GM20431 (cell line): ENCODE results near the gene JAKMIP1.

Experiments used
- in situ Hi-C: fragments of 300-500 bp; cut with MseI, MboI; formaldehyde crosslinking; loops from one replicate; pipeline ENCODE4 v1.15.0; 2020; ENCODE audit warnings: low sequenced_read_pairs; ENCODE audit not compliant: unreplicated experiment

The JAKMIP1 gene

DNA sequence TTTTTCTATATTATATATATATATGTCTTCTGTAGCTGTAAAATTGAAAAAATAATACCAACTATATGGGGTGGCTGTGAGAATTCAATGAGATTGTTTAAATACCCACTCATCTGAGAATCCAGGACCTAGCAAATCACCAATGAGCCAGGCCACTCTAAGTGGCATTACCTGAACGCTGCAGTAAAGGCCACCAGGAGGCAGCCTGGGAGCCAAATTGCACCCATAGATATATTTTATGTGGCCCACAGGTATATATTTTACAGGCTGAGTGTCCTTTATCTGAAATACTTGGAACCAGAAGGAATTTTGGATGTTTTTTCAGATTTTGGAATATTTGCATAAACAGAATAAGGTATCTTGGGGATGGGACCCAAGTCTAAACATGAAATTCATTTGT, 124.0 kb downstream of the JAKMIP1 start:
- in situ Hi-C loops: no loop called here

DNA sequence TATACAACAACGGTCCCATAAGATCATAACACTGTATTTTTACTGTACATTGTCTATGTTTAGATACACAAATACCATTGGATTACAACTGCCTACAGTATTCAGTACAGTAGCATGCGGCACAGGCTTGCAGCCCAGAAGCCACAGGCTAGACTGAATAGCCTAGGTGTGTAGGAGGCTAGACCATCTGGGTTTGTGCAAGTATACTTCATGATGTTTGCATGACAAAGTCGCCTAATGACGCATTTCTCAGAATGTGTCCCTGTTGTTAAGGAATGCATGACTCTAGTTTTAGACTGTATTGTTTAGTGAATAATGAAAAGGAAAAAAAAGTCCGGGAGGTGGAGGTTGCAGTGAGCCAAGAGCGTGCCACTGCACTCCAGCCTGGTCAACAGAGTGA, 125.6 kb downstream of the JAKMIP1 start:
- in situ Hi-C loops: no loop called here

DNA sequence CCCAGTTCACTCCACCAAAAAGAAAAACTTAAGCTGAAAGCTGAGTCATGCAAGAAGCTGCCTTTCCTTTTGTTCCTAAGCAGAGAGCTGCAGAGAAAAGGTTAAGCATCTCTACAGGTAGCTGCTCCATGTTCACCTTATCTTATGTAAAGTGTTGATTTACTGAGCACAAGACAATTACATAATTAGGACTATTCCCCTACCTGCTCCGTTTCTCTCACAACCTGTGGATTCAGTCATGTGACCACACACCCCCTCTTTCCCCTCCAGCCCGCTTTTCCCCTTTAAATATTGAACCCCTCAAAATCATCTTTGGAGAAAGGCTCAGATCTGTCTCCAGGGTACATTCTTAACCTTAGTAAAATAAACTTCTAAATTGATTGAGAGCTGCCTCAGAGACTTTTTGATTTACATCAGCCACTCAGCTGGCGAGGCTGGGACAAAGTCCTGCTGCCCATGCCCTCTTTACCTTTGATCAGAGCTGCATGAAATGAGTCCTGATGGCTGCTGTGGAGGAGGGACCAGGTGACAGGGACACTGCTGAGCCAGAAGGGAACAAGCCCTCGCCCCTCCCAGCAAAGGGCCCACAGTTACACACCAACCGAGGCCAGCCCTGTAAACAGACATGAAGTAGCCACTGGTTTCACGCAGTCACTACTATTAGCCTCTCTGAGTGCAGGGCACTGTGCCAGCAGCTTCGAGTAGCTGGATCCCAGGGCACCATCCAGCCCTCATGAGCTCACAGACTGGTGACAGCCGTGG, 128.2 kb downstream of the JAKMIP1 start:
- in situ Hi-C loops: no loop called here

DNA sequence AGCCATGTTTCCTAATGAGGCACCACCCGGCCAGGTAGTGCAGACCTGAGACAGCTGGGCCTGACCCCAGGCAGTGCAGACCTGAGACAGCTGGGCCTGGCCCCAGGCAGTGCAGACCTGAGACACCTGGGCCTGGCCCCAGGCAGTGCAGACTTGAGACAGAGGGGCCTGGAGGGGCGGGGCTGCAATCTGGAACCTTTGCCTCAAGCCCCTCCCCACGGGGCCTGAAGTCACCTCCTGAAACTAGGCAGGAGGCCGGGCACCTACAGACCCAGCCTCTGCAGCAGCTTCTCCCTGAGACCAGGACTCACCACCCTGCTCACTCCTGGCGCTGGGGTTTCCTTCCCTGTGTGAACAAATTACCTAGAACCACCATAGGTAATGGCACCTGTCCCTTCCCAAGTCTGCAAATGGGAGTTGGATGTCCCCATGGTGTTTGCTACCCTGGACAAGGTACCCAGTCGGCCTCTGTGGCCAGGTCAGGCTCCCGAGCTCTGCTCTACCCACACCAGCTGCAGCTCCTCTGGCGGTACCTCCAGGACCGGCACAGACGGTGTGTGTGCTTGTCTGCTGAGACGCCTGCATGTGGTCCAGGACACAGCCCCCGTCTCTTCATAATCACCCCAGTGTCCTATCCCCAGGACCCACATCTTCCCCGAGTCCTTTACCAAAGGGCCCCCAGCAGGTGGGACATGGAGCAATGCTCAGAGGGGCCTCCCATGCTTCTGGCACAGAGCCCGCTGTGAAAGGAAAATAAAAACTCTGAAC, 129.0 kb downstream of the JAKMIP1 start:
- in situ Hi-C loops: no loop called here

DNA sequence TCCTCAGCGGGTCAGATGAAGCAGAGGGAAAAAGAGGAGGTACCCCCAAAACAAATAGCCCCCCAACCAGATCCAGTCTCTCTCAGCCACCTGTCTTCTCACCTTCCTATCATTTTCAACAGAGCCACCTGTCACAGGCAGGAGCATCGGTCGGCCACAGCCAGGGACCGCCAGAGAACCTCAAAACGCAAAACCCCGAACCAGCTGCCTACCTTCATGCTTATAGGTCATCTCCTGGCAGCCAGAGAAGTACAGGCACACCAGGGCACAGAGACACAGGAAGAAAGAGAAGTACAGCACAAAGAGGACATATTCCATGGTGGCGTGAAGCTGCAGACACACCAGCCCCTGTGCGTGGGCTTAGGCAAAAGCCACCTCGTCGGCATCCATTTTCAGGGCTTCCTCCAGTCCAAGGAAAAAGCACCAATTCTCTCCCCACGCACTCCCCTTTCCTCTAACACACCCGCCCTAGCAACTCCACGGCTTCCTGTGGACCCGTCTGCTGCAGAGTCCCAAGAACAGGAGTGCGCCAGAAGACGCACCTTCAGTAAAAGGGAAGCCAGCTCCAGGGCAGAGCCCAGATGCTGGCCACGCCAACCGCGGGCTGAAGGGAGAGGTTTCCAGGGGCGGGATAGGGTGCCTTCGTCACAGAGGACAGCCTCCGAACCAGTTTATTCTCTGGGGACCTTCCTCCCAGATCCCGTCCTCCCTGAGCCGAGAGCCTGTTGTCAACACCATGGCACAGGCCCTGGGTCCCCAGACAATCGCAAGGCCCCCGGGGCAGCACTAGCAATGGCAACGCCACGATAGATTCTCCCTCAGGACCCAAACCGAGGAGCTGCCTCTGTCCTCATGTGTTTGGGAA, 130.3 kb downstream of the JAKMIP1 start:
- in situ Hi-C loops: no loop called here

DNA sequence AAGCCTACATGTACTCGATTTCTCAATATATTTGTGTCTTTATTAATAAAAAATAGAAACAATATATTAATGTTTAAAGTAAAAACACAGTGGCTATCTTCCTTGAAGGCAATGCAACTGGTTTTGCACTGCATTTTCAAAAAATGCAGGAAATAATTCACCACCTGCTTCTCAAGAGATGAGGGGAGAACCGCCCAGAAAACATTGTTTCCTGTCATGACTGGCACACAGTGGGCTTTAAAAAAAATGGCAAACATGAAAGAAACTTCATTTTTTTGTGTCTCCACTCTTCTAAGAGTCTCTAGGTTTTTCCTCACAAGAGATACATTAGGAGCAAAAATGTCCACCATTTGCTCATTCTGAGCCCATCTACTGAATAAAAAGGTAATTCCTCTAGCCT, 131.4 kb downstream of the JAKMIP1 start:
- in situ Hi-C loops: no loop called here

DNA sequence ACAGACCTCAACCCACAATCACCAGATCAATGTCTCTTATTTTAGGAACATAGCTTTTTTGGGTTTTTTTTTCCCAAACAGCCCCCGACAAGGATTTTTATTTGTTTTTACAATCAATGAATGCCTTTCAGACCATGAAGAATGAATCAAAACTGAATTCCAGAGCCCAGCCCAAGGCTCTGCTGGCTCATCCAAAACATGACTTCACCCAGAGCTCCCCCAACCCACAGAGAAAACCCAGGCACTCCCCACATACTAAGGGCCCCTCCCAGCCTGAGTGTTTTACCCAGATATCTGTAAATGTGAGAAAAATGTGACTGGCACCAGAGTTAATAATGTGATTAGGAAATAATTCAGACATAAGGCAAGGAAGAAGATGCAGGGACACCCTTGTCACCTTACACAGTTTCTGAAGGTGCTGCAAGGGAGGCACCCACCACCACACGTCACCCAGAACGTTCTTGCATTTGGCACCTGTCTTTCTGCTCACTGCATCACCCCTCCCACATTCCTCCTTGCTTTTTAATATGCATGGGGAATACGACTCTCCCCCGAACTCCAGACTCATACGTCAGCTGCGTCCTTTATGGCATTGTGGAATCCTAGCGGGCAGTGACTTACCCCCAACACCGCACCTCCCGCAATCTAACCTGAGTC, 134.3 kb downstream of the JAKMIP1 start:
- in situ Hi-C loops: no loop called here

DNA sequence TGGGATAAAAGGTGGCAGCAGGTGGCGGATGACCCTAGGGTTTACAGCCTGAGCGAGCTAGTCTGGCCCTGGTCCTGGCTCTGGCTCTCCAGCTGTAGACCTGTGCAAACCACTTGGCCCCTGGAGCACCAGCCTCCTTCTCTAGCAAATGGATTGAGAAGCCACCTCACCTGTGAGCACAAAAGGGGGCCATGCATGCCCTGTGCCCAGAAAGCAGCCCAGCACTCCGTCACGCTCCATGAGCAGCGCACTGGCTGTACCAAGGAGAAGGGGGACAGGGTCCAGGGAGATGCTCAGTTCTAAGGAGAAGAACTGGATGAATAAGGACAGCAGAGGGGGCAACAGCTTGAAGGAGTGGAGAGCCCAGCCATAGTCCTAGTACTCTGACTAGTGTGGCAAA, 135.2 kb downstream of the JAKMIP1 start:
- in situ Hi-C loops: no loop called here

DNA sequence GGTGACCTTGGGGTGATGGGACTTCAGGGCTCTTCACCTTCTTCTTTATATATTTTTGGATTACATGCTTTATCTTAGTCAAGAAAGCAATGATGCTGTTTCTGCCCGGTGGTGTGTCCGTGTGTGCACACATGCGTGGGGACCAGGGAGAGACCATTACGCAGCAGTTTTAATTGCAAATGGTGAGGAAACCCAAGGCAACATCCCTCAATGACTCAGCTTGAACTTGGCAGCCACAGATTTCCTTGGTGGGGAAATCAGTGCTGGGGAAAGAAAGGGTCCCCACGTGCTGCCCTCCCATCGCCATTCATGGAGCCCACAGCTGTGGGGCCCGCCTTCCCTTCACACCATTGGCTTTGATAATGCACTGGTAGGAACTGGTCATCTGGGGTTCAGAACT, 136.0 kb downstream of the JAKMIP1 start:
- in situ Hi-C loops: no loop called here

DNA sequence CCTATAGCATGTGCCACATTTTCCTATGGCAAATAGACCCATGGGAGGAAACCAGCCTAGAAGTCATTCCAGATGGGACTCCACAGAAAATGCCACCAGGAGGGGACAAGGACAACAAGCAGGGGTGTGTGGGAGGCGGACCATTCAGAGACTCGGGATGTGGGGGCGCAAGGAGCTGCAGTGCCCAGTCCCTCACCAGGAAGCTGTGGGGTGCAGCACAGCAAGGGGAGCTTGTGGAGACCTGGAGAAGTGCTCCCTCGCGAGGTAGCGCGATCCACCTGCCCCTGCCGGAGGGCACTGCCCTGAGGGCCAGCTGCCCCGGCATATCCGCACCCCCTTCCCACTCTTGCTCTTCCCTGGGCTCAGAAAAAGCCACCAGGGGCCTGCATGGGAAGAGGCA, 136.7 kb downstream of the JAKMIP1 start:
- in situ Hi-C loops: no loop called here

DNA sequence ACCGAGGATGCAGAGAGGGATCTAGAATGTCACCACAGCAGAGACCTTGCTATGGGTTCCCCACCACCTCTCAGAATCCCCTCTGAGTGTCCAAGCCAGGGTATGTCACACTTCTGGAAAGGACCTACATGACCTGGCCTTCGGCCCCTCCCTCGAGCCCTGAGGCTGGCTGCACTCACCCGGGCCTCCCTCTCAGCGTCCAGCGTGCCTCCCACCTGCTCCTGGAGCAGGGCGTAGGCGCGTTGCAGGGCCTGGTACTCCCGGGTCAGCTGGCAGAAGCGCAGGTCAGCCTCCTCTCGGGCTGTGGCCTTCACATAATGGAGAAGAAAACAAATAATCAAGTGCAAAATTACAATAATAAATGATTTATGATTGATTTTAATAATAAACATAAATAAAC, 138.2 kb downstream of the JAKMIP1 start:
- in situ Hi-C loops: no loop called here

DNA sequence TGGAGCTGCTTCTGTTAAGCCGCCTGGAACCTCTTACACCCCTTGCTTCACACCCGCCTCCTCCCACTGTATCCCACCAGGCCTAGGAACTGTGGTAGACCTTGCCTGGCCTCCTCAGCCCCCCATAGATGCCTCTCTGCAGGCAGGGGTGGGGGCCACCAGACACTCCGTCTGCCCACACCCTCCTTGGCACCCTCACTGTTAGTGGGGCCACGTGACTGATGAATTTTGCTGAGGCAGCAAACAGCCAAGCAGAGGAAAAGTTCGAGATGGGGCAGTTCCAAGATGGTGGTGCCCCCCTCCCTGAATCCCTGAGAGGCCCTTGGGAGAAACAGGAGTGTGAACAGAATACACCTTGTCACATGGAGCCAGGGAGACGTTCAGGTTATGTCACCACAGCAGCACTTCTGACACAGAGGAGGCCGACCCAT, 141.0 kb downstream of the JAKMIP1 start:
- in situ Hi-C loops: no loop called here

DNA sequence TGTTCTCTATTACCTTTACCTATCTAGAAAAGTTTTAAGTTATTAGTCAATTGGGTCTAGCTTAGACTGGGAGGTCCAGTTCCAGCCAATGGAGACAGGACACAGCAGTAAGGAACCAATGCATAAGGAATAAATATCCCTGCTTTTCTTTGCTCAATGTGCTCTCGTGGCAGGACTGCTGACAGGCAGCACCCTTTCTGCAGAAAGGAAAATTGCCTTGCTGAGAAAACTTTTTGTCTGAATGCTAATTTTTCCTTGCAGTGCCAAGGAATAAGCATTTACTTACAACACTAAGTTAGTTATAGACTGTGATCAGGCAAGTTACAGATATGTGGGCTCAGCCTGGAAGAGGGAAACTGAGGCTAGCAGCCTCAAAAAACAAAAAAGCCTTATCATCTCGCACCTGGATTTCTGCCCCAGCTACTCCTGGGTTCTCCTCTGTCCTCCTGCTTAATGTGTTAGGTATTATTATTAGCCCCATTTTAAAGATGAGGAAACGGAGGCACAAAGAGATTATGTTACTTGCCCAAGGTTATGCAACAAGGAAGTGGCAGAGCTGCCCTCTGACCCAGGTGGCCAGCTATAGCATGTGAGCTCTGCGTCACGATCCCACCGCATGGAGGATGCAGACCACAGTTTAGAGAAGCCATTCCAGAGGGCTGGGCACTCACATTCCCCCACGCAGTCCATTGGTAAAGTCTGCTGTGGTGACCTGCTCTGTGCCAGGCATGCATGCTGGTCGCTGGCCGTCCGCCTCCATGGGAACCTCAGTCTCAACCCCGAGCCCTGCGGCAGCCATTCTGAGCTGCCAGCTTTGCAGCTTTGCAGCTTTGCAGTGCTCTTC, 141.6 kb downstream of the JAKMIP1 start:
- in situ Hi-C loops: no loop called here

DNA sequence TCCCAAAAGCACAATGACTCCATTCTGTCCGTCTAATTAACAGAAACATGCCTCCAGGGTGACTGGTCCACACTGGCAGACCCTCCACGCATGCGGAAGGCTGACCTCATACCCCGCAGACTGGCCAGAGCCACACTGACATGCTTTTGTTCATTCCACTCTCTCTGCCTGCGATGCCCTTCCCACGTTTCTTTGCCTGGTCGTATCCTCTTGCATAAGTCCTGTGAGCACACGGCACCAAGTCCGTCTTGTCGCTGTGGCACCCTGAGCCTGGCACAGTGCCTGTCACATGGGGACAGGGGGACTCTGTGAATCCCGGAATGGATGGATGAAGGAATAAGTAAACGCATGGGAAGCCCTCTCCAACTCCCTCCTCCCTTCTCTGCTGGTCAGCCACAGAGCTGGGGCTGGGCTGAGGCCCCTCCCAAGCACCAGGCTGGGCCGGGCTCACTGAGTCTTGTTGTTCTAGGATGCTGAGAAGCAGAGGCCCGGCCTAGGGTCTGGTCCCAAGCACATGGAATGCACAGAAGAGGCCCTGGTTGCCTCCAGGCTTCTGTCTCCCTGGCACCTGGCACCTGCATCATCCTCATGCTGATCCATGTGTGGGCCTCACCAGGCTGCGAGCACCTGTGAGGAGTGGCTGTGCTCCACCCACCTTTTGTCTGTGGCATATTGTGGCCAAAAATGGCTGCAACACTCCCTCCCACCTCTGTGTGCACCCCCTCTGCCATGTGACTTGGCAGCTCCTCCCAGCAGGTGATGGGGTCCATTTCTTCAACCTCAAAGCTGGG, 143.2 kb downstream of the JAKMIP1 start:
- in situ Hi-C loops: no loop called here

DNA sequence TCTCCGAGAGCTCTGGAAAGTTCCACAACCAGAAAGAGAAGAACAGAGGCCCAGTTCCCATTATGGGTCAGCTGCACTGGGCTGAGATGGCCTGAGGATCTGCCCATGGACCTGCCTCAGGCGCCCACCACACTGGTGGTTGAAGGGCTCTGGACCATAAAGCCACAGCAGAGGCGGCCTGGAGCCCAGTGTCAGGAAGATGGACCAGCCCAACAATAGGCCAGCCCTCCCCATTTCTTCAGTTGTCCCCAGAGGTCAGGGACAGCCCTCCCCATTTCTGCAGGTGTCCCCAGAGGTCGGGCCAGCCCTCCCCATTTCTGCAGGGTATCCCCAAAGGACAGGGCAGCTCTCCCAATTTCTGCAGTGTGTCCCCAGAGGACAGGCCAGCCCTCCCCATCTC, 144.9 kb downstream of the JAKMIP1 start:
- in situ Hi-C loops: no loop called here

DNA sequence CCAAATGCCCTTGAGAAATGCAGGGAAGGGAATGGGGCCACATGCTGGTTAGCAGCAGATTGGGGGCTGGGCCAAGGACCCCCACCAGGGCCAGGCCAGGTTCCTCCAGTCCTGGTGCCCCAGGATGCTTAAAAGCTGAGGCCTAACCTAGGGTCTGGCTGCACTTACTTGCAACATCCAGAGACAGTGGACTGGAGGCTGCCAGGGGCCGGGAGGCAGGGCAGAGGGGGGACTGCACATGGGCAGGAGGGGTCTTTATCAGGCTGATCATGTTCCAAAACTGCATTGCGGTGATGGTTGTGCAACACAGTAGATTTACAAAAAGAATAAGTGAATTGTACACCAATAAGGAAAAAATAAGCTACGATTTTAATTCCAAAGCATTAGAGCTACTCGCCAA, 145.3 kb downstream of the JAKMIP1 start:
- in situ Hi-C loops: no loop called here

DNA sequence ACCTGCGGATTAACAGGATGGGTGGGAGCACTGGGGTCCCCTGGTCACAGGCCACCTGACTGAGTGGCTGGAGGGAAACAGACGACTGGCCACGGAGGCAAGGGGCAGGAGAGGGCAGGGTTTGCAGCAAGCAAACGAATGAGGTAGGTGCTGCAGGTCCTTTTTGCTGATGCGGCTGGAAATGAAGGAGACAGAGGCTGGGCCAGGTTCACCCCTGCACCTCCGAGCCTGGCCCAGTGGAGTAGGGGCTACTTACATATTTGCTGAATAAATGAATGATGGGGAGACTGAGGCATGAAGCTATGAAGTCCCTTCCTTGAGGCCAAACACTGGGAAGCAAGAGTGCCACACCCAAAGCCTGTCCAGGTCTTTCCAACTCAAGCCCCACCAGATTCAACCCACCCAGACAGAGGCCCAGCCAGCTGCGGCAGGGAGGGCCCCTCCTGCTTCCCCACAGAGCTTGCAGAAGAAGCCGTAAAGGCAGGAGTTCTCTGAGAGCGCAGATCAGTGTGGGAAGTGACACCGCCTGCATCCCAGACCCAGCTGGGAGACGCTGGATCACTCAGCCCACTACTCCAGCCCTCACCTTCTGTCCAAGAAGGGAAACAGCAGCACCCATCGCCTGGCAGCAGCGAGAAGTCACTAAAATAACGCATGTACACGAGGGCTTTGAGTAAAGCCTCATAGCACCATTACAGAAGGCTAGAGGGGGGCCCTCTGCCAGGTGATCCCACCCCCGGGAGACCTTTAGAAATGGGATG, 146.0 kb downstream of the JAKMIP1 start:
- in situ Hi-C loops: no loop called here

DNA sequence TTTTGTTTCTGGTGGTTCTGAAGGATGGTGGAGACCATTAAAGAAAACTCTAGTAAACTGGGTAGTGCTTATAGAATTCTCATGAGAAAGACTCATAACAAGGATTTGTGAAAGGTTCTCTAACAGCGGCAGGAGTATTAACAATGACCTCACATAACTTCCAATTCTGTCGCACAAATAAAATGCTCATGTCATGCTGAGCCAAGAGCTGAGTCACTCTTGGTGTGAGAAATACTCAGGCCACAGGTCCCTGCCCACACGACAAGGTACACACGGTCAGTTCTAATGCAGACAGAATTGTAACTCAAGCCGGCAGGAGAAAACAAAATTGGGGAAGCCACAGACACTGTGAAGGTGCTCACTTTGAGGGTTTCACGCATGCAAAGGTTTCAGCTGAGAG, 147.7 kb downstream of the JAKMIP1 start:
- in situ Hi-C loops: no loop called here
